HL-60 (cell line): ENCODE measurements around the gene CSTF3.

Experiments used
- GABPA ChIP-seq: IDR thresholded peaks from 2 replicates; pipeline ENCODE4 v1.6.1; 2012; ENCODE audit warnings: low read depth
- POLR2AphosphoS5 ChIP-seq: IDR thresholded peaks from 2 replicates; pipeline ENCODE4 v1.6.1; 2012; ENCODE audit warnings: low read depth
- TF ChIP-seq, protein P1 (sequence below): IDR thresholded peaks from one replicate; pipeline ENCODE4 v1.5.1; 2011; ENCODE audit warnings: low read length, control low read depth, inconsistent platforms; ENCODE audit not compliant: insufficient read depth

DNA sequence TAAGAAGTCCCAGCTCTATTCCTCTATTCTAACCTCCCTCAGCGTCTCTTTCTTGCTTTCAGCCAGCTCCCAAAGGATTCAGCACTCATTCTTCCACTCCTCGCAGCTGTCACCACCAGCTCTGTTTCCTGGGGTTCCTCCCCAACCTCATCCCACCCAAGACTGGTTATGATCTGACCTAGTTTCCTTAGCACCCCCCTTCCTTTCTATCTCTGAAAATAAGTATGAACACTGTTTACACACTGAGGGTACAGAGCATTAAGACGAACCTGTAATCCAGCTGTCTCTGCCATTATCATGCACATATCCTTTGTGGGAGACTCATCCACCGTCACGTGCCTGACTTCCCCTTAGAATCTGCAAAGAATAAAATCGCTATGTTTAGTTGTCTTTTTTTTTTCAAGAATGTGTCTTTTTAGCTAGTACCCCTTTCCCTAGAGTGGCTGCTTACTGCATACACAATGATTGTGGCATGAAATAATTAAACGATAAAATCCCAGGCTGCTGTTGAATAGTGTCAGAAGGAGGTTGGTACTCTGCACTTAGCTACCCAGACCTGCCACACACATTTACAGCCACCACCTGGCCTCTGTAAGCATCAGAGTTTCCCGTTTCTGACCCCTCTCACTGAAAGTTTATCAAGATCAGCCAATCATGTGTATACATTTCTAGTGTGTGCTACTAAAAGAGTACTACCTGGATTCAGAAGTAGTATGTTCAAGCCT lies 26.9 kb upstream of the CSTF3 start:
- TF ChIP-seq GABPA (no peak), POLR2AphosphoS5 (no peak)
- TF ChIP-seq, protein P1, sequence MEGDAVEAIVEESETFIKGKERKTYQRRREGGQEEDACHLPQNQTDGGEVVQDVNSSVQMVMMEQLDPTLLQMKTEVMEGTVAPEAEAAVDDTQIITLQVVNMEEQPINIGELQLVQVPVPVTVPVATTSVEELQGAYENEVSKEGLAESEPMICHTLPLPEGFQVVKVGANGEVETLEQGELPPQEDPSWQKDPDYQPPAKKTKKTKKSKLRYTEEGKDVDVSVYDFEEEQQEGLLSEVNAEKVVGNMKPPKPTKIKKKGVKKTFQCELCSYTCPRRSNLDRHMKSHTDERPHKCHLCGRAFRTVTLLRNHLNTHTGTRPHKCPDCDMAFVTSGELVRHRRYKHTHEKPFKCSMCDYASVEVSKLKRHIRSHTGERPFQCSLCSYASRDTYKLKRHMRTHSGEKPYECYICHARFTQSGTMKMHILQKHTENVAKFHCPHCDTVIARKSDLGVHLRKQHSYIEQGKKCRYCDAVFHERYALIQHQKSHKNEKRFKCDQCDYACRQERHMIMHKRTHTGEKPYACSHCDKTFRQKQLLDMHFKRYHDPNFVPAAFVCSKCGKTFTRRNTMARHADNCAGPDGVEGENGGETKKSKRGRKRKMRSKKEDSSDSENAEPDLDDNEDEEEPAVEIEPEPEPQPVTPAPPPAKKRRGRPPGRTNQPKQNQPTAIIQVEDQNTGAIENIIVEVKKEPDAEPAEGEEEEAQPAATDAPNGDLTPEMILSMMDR = no peak
